Stimulated activated CD4-positive, alpha-beta T cell treated with anti-CD3 and anti-CD28 coated beads, Interleukin-4, amount 100 ng/mL, for 4 hours (primary cell): ENCODE results near the gene MDH1B.
"Not testable (repeated sequence)": the region's sequence is repeated elsewhere in the genome, so short reads cannot be mapped to it uniquely, and the experiment has no call there.

ENCODE experiments used
- DNase-seq, 2 experiments: peaks; one replicate each; pipeline ENCODE4 v3.0.0-alpha.2; 2020

The MDH1B gene

GRCh38 chr2:206765242-206766056, at the start of gene MDH1B, which contains the start of gene FASTKD2:
Gene MDH1B (minus strand): TSS chr2:206765328. CDS start chr2:206765271, 57 bp downstream.
Gene FASTKD2 (plus strand): TSS chr2:206765606. CDS start chr2:206766694, 1,088 bp downstream.
- DNase-seq = peak; percentile 73 to 82

GRCh38 chr2:206814498-206814897, 49.4 kb upstream of the MDH1B start:
- no peak for DNase-seq

GRCh38 chr2:206812471-206812870, 47.3 kb upstream of the MDH1B start:
- not testable (repeated sequence) for DNase-seq

- not testable (repeated sequence) for DNase-seq
Measured at GRCh38 chr2:206807624-206808023, 42.5 kb upstream of the MDH1B start.

GRCh38 chr2:206805887-206806607, 40.9 kb upstream of the MDH1B start:
- no peak for DNase-seq

- no peak for DNase-seq
Measured at GRCh38 chr2:206804326-206804725, 39.2 kb upstream of the MDH1B start.

- DNase-seq = no peak
Measured at GRCh38 chr2:206802654-206803514, 37.8 kb upstream of the MDH1B start.

- DNase-seq = no peak
Measured at GRCh38 chr2:206801418-206802189, 36.5 kb upstream of the MDH1B start.

GRCh38 chr2:206800506-206801417, 35.6 kb upstream of the MDH1B start:
- peak; percentile 17 to 18 for DNase-seq

- DNase-seq = no peak
Measured at GRCh38 chr2:206799083-206799482, 34.0 kb upstream of the MDH1B start.

GRCh38 chr2:206798000-206798399, 32.9 kb upstream of the MDH1B start:
- no peak for DNase-seq

- no peak for DNase-seq
Measured at GRCh38 chr2:206797376-206797775, 32.2 kb upstream of the MDH1B start.

GRCh38 chr2:206792645-206793044, 27.5 kb upstream of the MDH1B start:
- DNase-seq = no peak

GRCh38 chr2:206790311-206790935, 25.3 kb upstream of the MDH1B start:
- DNase-seq = no peak

GRCh38 chr2:206784559-206785353, 19.6 kb upstream of the MDH1B start:
- DNase-seq = no peak

GRCh38 chr2:206783718-206784117, 18.6 kb upstream of the MDH1B start:
- DNase-seq = no peak

- no peak for DNase-seq
Measured at GRCh38 chr2:206780671-206781070, 15.5 kb upstream of the MDH1B start.

- DNase-seq = no peak
Measured at GRCh38 chr2:206776432-206776831, 11.3 kb upstream of the MDH1B start.

GRCh38 chr2:206774871-206775270, 9.7 kb upstream of the MDH1B start:
- DNase-seq = no peak
